Stimulated activated naive CD4-positive, alpha-beta T cell treated with Interleukin-2 at 50 U/mL for 16 hours (primary cell): ENCODE data around the gene MAP7D2.
A peak's percentile ranks its signal among the peaks of the same experiment; 100 is the strongest.
"Not testable (repeated sequence)": the region's sequence is repeated elsewhere in the genome, so short reads cannot be mapped to it uniquely, and the experiment has no call there.

Source experiments
- DNase-seq: peaks from one replicate; lab custom pipeline; 2025; lab: John Stamatoyannopoulos, UW

MAP7D2 gene

GRCh38 chrX:20116577-20117240 is at the start of gene MAP7D2:
Gene MAP7D2, minus strand, starts transcription at chrX:20116907. Its CDS starts 28 bp downstream, at chrX:20116879.
- no peak for DNase-seq

GRCh38 chrX:20162516-20162915 is 45.8 kb upstream of the MAP7D2 start:
- not testable (repeated sequence) for DNase-seq

- no peak for DNase-seq
Observed at GRCh38 chrX:20159797-20160385, 43.2 kb upstream of the MAP7D2 start.

- no peak for DNase-seq
Observed at GRCh38 chrX:20151689-20152088, 35.0 kb upstream of the MAP7D2 start.

- DNase-seq, result no peak
Observed at GRCh38 chrX:20149326-20149725, 32.6 kb upstream of the MAP7D2 start.

GRCh38 chrX:20147561-20147960 is 30.9 kb upstream of the MAP7D2 start:
- DNase-seq, result no peak

- DNase-seq, result peak; percentile 0
Observed at GRCh38 chrX:20144491-20144890, 27.8 kb upstream of the MAP7D2 start.

- no peak for DNase-seq
Observed at GRCh38 chrX:20143561-20143960, 26.9 kb upstream of the MAP7D2 start.

GRCh38 chrX:20143111-20143510 is 26.4 kb upstream of the MAP7D2 start:
- no peak for DNase-seq

GRCh38 chrX:20141281-20142220 is 24.8 kb upstream of the MAP7D2 start, which contains the start of gene EIF1AX:
Gene EIF1AX, minus strand, starts transcription at chrX:20141838. Its CDS starts 198 bp downstream, at chrX:20141640.
- DNase-seq, result peak; percentile 93

- DNase-seq, result no peak
Observed at GRCh38 chrX:20140420-20140819, 23.7 kb upstream of the MAP7D2 start.

GRCh38 chrX:20139966-20140365 is 23.3 kb upstream of the MAP7D2 start:
- DNase-seq, result no peak

GRCh38 chrX:20135944-20136343 is 19.2 kb upstream of the MAP7D2 start:
- DNase-seq, result no peak

GRCh38 chrX:20132666-20133065 is 16.0 kb upstream of the MAP7D2 start:
- DNase-seq, result no peak

- no peak for DNase-seq
Observed at GRCh38 chrX:20130357-20130756, 13.7 kb upstream of the MAP7D2 start.

- no peak for DNase-seq
Observed at GRCh38 chrX:20129547-20129946, 12.8 kb upstream of the MAP7D2 start.

- no peak for DNase-seq
Observed at GRCh38 chrX:20128670-20129069, 12.0 kb upstream of the MAP7D2 start.

- not testable (repeated sequence) for DNase-seq
Observed at GRCh38 chrX:20127440-20127839, 10.7 kb upstream of the MAP7D2 start.

- not testable (repeated sequence) for DNase-seq
Observed at GRCh38 chrX:20126833-20127232, 10.1 kb upstream of the MAP7D2 start.

GRCh38 chrX:20124964-20125363 is 8.3 kb upstream of the MAP7D2 start:
- no peak for DNase-seq

- no peak for DNase-seq
Observed at GRCh38 chrX:20118065-20118824, 1.5 kb upstream of the MAP7D2 start.

GRCh38 chrX:20116087-20116576 is 575 bp downstream of the MAP7D2 start:
- DNase-seq, result no peak
